Common myeloid progenitor, CD34-positive (primary cell): ENCODE measurements around the gene AGAP1.
A peak's percentile ranks its signal among the peaks of the same experiment; 100 is the strongest.

Experiments used
- CTCF ChIA-PET: fragments of 350-600 bp; sonication (Branson Sonifier 250); formaldehyde crosslinking; loops from one replicate; lab custom pipeline; 2021; ENCODE audit warnings: antibody characterized with exemption; lab: Charles Lee
- POLR2A ChIA-PET: fragments of 350-600 bp; sonication (Branson Sonifier 250); formaldehyde crosslinking; loops from one replicate; lab custom pipeline; 2021; ENCODE audit warnings: antibody characterized with exemption; lab: Charles Lee
- DNase-seq, 3 donors: peaks; one replicate each; pipeline versions ENCODE4 v3.0.0 to v3.0.0-alpha.2; 2013
- H3K27ac ChIP-seq, 2 experiments: 1 replicate in 1 of 2; 2 replicates in 1 of 2; pipeline ENCODE4 v1.7.0; 2013; ENCODE audit warnings: inconsistent platforms in 2 of 2, low read length in 2 of 2, mild to moderate bottlenecking in 2 of 2, low read depth in 1 of 2, moderate library complexity in 1 of 2; ENCODE audit not compliant: severe bottlenecking in 2 of 2, insufficient read depth in 1 of 2, poor library complexity in 1 of 2
- H3K27me3 ChIP-seq, 5 experiments: replicated peaks in 2 of 5; 1 replicate in 3 of 5; 2 replicates in 2 of 5; pipeline versions ENCODE4 v1.6.1 to v1.7.0; 2013; ENCODE audit warnings: low read length in 4 of 5, mild to moderate bottlenecking in 2 of 5, moderate library complexity in 2 of 5, inconsistent platforms in 1 of 5; ENCODE audit not compliant: insufficient read depth in 5 of 5, control insufficient read depth in 4 of 5
- H3K36me3 ChIP-seq, 4 experiments: 1 replicate in 2 of 4; 2 replicates in 2 of 4; pipeline versions ENCODE4 v1.6.1 to v1.7.0; 2013; ENCODE audit warnings: low read length in 3 of 4, control low read depth in 1 of 4, mild to moderate bottlenecking in 1 of 4; ENCODE audit not compliant: control insufficient read depth in 4 of 4, insufficient read depth in 4 of 4
- H3K4me1 ChIP-seq, 4 experiments: 1 replicate in 3 of 4; 2 replicates in 1 of 4; pipeline versions ENCODE4 v1.6.1 to v1.7.1; 2013; ENCODE audit warnings: low read length in 3 of 4, mild to moderate bottlenecking in 3 of 4, control low read depth in 1 of 4, inconsistent platforms in 1 of 4, moderate library complexity in 1 of 4; ENCODE audit not compliant: control insufficient read depth in 4 of 4, insufficient read depth in 4 of 4; ENCODE audit errors: control extremely low read depth in 1 of 4
- H3K4me3 ChIP-seq, 7 experiments: 1 replicate in 4 of 7; 2 replicates in 3 of 7; pipeline versions ENCODE4 v1.5.1 to v1.7.0; 2013; ENCODE audit warnings: mild to moderate bottlenecking in 7 of 7, low read length in 6 of 7, moderate library complexity in 6 of 7, inconsistent platforms in 2 of 7, low read depth in 2 of 7, control low read depth in 1 of 7; ENCODE audit not compliant: insufficient read depth in 4 of 7, control insufficient read depth in 1 of 7; ENCODE audit errors: extremely low read depth in 1 of 7
- H3K9me3 ChIP-seq, 5 experiments: 1 replicate in 4 of 5; 2 replicates in 1 of 5; pipeline versions ENCODE4 v1.6.1 to v1.7.1; 2013; ENCODE audit warnings: low read length in 4 of 5, mild to moderate bottlenecking in 2 of 5, inconsistent platforms in 1 of 5, low read depth in 1 of 5, moderate library complexity in 1 of 5; ENCODE audit not compliant: control insufficient read depth in 4 of 5, insufficient read depth in 2 of 5; ENCODE audit errors: control extremely low read depth in 1 of 5
- WGBS: methylation state at CpG from one replicate; pipeline ENCODE4 v1.1.5; 2013; ENCODE audit not compliant: insufficient coverage; 5-methylcytosine and 5-hydroxymethylcytosine counted together

Gene AGAP1

GRCh38 chr2:236179236-236180075 lies 685.6 kb downstream of the AGAP1 start:
- peak in 1 of 3 donors; percentile 24 for DNase-seq
- H3K4me1 ChIP-seq = peaks cover 0 to 11% (median 5%) of the 10 kb centered on the region in 4 experiments
- ChIA-PET POLR2A (no interaction called here), CTCF (interaction anchor here (1.2 to 2.9 kb wide), 5 partner anchors 9 to 421 kb away, joined by 3 to 18 read pairs (median 5); no protein-coding TSS in a partner anchor)
- peaks cover 0 to under 1% (median 0%) of the 10 kb centered on the region in 5 experiments for H3K9me3 ChIP-seq
- H3K36me3 ChIP-seq = no peaks in the 10 kb centered on the region
- no peak overlapping the region for H3K27ac ChIP-seq
- no peak overlapping the region for H3K4me3 ChIP-seq
- H3K27me3 ChIP-seq = peaks cover 20 to 86% (median 30%) of the 10 kb centered on the region in 5 experiments
- 3% methylated on average over 26 of the region's 59 CpGs for WGBS

GRCh38 chr2:236180076-236180816 lies 686.4 kb downstream of the AGAP1 start:
- Histone ChIP-seq H3K4me3 (no peak overlapping the region), H3K9me3 (peaks cover 0 to 8% (median 0%) of the 10 kb centered on the region in 5 experiments), H3K36me3 (no peaks in the 10 kb centered on the region), H3K27ac (no peak overlapping the region), H3K27me3 (peaks cover 13 to 83% (median 26%) of the 10 kb centered on the region in 5 experiments), H3K4me1 (peaks cover 0 to 11% (median 5%) of the 10 kb centered on the region in 4 experiments)
- ChIA-PET CTCF (interaction anchor here (1.3 to 2.9 kb wide), 4 partner anchors 10 to 414 kb away, joined by 4 to 18 read pairs (median 10); no protein-coding TSS in a partner anchor), POLR2A (no interaction called here)
- WGBS = 20% methylated on average over 1 of the region's 12 CpGs
- DNase-seq = peak in 1 of 3 donors; percentile 8

- Histone ChIP-seq H3K4me3 (no peak overlapping the region), H3K4me1 (peaks cover 0 to 9% (median 5%) of the 10 kb centered on the region in 4 experiments), H3K27ac (no peak overlapping the region), H3K27me3 (peaks cover 10 to 76% (median 26%) of the 10 kb centered on the region in 5 experiments), H3K9me3 (peaks cover 0 to 9% (median 0%) of the 10 kb centered on the region in 5 experiments), H3K36me3 (no peaks in the 10 kb centered on the region)
- WGBS = 100% methylated on average over 1 of the region's 9 CpGs
- ChIA-PET CTCF (interaction anchor here (0.7 to 2.9 kb wide), 7 partner anchors 10 to 891 kb away, joined by 3 to 18 read pairs (median 3); no protein-coding TSS in a partner anchor), POLR2A (no interaction called here)
- peak; percentile 54 to 71 (median 54) for DNase-seq
Measured at GRCh38 chr2:236180831-236181453, 687.1 kb downstream of the AGAP1 start.
